HG02870 (cell line): ENCODE measurements around the gene HHIPL1.

Experiments used
- ATAC-seq: cut with Tn5 transposase; IDR thresholded peaks from one replicate; pipeline ENCODE4 v1.9.1; 2021; ENCODE audit warnings: mild to moderate bottlenecking, moderate library complexity; ENCODE audit not compliant: unreplicated experiment

The HHIPL1 gene

DNA sequence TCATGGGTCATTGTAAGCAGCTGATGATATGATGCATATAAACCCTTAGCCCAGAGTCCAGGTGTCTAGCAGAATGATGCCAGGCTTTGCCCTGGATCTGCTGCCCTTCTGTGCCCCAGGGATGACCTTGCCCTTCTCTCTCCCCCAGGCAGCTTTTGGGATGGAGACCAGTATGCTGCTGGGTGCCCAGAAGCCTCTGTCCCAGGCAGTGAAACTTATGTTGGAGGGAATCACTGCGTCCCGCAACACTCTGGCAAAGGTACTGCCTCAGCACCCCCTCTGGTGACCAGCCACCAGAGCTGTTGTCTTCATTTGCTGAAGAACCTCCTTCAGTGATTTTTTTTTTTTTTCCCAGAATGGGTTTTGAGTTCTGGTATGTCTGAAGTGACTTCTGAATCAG lies 62.5 kb downstream of the HHIPL1 start:
- ATAC-seq: no peak

GRCh38 chr14:99707921-99708320 lies 63.0 kb downstream of the HHIPL1 start:
- ATAC-seq: no peak

GRCh38 chr14:99708449-99708848 lies 63.5 kb downstream of the HHIPL1 start:
- ATAC-seq: no peak

GRCh38 chr14:99713972-99714371 lies 69.0 kb downstream of the HHIPL1 start:
- ATAC-seq: no peak

- no peak for ATAC-seq
Observed at GRCh38 chr14:99715266-99716000, 70.5 kb downstream of the HHIPL1 start.

- ATAC-seq: no peak
Observed at GRCh38 chr14:99716091-99716849, 71.3 kb downstream of the HHIPL1 start.

DNA sequence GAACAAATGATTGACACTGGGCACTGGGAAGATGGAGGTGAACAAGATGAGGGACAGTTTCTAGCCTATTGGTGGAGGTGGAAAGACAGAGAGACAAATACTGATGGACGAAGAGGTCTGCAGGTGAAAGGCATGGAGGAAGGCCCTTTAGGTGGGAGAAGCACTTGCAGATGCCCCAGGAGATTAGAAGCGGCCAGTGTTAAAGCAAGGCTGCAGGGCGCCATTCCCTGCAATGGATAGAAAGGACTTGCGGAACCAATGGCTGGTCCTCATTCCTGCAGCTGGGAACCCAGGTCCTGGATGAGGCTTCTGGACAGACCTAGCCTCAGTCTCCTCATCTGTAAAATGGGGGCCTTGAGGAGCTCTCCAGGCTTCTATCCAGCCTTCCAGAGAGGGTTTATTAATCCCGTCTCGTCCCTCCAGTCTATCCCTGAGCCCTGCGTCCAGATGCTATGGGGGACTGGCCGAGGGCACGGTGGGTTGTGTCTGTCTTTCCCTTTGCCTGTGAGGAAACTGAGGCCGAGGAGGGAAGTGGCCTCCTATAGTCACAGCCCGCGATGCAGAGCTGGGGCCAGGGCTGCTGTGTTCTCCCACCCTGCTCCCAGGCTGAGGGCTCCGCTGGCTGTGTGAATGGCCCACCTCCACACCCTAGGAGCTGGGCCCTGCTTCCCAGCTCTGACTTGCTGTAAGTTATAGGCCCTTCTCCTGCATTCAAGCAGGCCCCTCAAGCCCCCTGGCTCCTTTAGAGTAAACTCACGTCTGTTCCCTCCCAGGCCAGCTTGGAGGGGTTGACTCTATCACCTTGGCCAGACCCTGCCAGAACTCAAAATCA lies 72.1 kb downstream of the HHIPL1 start:
- no peak for ATAC-seq

GRCh38 chr14:99717682-99718013 lies 72.7 kb downstream of the HHIPL1 start:
- ATAC-seq: no peak

DNA sequence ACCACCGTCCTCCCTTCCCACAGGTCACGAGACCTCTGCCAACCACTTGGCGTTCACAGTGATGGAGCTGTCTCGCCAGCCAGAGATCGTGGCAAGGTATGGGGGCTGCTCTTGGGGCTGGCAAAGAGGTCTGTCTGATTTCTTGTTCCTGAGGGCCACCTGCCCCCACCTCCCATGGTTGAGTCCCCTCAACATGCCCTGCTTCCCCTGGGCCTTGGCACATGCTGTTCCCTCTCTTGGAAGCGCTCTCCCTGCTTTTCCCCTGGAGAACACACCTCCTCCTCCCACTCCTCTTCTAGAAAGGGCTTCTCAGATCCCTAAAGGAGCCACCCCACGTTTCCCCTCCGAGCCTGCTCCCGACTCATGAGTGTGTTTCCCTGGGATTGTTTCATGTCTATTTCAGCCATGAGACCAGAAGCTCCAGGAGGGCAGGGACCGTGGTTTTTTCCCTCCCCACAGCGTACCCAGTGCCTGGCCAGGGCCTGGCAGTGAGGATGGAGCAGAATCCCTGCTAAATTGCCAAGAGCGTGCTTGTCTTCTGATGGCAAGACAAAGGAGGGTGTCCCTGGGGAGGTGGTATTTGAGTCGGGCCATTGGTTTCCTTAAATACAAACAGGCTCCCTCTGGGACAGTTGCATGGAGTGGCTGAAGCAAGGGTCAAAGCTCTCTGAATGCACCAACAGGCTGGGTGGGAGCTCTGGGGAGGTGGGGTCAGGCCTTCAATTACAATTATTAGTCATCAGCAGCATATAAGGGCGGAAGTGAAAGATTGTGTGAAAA lies 73.3 kb downstream of the HHIPL1 start:
- ATAC-seq: peak; percentile 97

GRCh38 chr14:99718811-99719192 lies 73.9 kb downstream of the HHIPL1 start:
- ATAC-seq: peak; percentile 60

- ATAC-seq: no peak
Observed at GRCh38 chr14:99720941-99721791, 76.2 kb downstream of the HHIPL1 start.

- no peak for ATAC-seq
Observed at GRCh38 chr14:99721792-99722516, 77.0 kb downstream of the HHIPL1 start.

DNA sequence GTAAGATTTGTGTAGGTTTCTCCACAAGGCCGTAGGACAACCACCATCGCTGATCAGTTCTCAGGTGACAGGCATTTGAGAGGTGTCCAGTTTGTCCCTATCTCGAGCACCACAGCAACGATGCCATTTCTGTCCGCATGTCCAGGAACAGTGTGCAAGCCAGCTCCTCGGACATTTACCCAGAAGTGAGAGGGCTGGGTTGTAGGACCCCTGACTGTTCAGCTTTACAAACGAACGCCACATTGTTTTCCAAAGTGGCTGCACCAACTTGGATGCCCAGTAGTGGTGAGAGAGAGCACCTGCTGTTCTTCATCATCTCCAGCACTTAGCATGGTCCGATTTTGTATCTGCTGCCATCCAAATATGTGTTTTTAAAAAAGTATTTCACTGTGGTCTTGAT lies 77.8 kb downstream of the HHIPL1 start:
- no peak for ATAC-seq

- no peak for ATAC-seq
Observed at GRCh38 chr14:99724196-99724891, 79.4 kb downstream of the HHIPL1 start.

DNA sequence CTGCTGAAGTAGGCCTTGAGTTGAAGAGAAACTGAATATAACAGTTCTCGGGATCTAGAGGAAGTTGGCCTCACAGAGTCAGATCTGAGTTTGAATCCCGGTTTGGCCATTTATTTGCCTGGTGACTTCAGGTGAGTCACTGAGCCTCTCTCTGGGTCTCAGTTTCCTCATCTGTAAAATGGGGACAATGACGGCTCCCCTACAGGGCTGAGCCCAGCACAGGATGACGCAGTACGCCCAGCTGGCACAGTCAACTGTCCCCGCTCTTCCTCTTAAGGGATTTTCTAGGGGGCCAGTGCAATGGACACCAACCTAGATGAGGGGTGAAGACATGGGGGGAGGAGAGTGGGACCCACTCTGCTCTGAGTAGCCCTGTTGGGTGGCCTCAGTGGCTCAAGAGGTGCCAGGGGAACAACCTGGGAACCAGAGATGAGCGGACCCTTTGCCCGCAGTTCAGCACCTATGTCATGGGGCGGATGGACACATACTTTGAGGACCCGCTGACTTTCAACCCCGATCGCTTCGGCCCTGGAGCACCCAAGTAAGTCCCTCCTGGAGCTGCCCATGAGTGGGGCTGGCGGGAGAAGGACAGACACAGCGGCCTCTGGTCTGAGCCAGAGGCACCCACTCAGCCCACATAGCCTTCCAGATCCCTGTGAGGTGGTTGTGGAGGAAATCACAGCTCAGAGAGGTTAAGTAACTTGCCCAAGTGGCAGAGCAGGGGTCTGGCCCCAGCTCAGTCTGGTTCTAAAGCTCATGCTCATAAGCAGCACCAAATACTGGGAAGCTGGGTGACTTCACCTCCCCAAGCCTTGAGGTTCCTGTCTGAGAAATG lies 80.2 kb downstream of the HHIPL1 start:
- ATAC-seq: no peak

GRCh38 chr14:99725774-99726537 lies 81.0 kb downstream of the HHIPL1 start:
- no peak for ATAC-seq

DNA sequence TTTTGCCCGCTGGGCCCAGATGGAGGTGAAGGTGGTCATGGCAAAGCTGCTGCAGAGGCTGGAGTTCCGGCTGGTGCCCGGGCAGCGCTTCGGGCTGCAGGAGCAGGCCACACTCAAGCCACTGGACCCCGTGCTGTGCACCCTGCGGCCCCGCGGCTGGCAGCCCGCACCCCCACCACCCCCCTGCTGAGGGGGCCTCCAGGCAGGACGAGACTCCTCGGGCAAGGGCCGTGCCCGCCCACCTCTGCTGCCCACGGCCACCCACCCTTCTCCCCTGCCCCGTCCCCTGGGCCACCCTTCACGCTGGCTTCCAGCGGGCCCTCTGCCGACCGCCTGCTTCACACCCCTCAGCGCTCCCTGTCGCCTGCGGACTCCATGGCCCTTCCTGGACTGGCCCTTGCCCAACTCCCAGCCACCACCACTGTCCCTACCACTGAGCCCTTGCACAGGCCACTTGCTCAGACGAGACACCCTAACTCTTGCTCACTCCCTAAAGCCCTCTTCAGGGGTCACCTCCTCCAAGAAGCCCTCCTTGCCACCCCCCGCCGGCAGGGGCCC lies 81.7 kb downstream of the HHIPL1 start:
- no peak for ATAC-seq
